HepG2 (cell line): ENCODE measurements around the gene POLN. TPM values are rescaled to one million over a fixed set of nuclear protein-coding genes. Genes with fewer than 3 reads are reported as not detected.

Source experiments
- BRD4 ChIP-seq: sonication (generic); formaldehyde crosslinking; IDR thresholded peaks from 2 replicates; pipeline ENCODE4 v1.4.0; 2020; ENCODE audit warnings: missing genetic modification reagents
- ELF1 ChIP-seq: sonication (generic); formaldehyde crosslinking; IDR thresholded peaks from 2 replicates; pipeline ENCODE4 v1.4.0; 2020; ENCODE audit warnings: missing genetic modification reagents
- IRF2 ChIP-seq: IDR thresholded peaks from 2 replicates; pipeline ENCODE4 v1.6.1; 2018; ENCODE audit warnings: missing genetic modification reagents, missing compliant biosample characterization
- LCORL ChIP-seq, 2 experiments: fragments of 450-650 bp in 1 of 2; sonication (generic) in 1 of 2; formaldehyde crosslinking in 1 of 2; IDR thresholded peaks; 2 replicates each; pipeline versions ENCODE4 v1.5.0 to v1.6.1; 2017 to 2020; ENCODE audit warnings: antibody characterized with exemption in 1 of 2, missing genetic modification reagents in 1 of 2
- POLR2AphosphoS2 ChIP-seq: IDR thresholded peaks from 2 replicates; pipeline ENCODE4 v1.6.1; 2011; ENCODE audit warnings: low read depth, low read length, improper control_type of control experiment
- RFX1 ChIP-seq: fragments of 450-650 bp; IDR thresholded peaks from 2 replicates; pipeline ENCODE4 v1.6.1; 2017
- TAF1 ChIP-seq: sonication (generic); formaldehyde crosslinking; IDR thresholded peaks from 2 replicates; pipeline ENCODE4 v1.4.0; 2020; ENCODE audit warnings: missing genetic modification reagents
- ZNF563 ChIP-seq: sonication (generic); formaldehyde crosslinking; IDR thresholded peaks from 2 replicates; pipeline ENCODE4 v1.8.0; 2022; ENCODE audit warnings: mild to moderate bottlenecking, moderate library complexity, missing genetic modification reagents
- ZNF616 ChIP-seq: sonication (generic); formaldehyde crosslinking; IDR thresholded peaks from 2 replicates; pipeline ENCODE4 v1.5.0; 2020; ENCODE audit warnings: low read depth, mild to moderate bottlenecking, missing genetic modification reagents
- ZNF746 ChIP-seq: sonication (generic); formaldehyde crosslinking; IDR thresholded peaks from 2 replicates; pipeline ENCODE4 v1.8.0; 2022; ENCODE audit warnings: mild to moderate bottlenecking, missing genetic modification reagents
- polyA plus RNA-seq, 8 experiments: library from polyadenylated mRNA; depleted of rRNA in 3 of 8; stranded (reverse) in 7 of 8; unstranded in 1 of 8; fragments of >200 nt; fragmentation: Illumina TruSeq in 4 of 8; extraction: Trizol in 4 of 8; gene quantifications; 2 replicates each; pipeline versions ENCODE4 v1.2.1 to v1.2.3, GENCODE V29; 2011 to 2016; ENCODE audit warnings: low read depth in 4 of 8, missing spikeins in 1 of 8, mixed read lengths in 1 of 8; ENCODE audit not compliant: insufficient read depth in 1 of 8
- total RNA-seq, 5 experiments: library from RNA; depleted of rRNA; stranded (reverse); fragments of >200 nt; fragmentation: Illumina TruSeq; extraction: Trizol; gene quantifications; 2 replicates each; pipeline ENCODE4 v1.2.3, GENCODE V29; 2016; ENCODE audit warnings: low read depth in 1 of 5
- TF ChIP-seq, protein P1 (sequence below): sonication (generic); formaldehyde crosslinking; IDR thresholded peaks from 2 replicates; pipeline ENCODE4 v1.4.0; 2020; ENCODE audit warnings: missing genetic modification reagents, borderline replicate concordance
- TF ChIP-seq, protein P2 (sequence below): sonication (generic); formaldehyde crosslinking; IDR thresholded peaks from 2 replicates; pipeline ENCODE4 v1.5.1; 2020; ENCODE audit warnings: missing genetic modification reagents, mild to moderate bottlenecking, borderline replicate concordance
- TF ChIP-seq, protein P3 (sequence below): IDR thresholded peaks from 2 replicates; pipeline ENCODE4 v1.6.1; 2016; ENCODE audit warnings: mild to moderate bottlenecking
- TF ChIP-seq, protein P4 (sequence below): IDR thresholded peaks from 2 replicates; pipeline ENCODE4 v1.4.0; 2020; ENCODE audit warnings: mild to moderate bottlenecking, missing genetic modification reagents

Gene POLN
- total and polyA plus RNA-seq, 2 of the 13 experiments (the other 11 are each of a cell fraction or from before 2014, with no cell fraction given), result 0.93 to 1.5 TPM

DNA sequence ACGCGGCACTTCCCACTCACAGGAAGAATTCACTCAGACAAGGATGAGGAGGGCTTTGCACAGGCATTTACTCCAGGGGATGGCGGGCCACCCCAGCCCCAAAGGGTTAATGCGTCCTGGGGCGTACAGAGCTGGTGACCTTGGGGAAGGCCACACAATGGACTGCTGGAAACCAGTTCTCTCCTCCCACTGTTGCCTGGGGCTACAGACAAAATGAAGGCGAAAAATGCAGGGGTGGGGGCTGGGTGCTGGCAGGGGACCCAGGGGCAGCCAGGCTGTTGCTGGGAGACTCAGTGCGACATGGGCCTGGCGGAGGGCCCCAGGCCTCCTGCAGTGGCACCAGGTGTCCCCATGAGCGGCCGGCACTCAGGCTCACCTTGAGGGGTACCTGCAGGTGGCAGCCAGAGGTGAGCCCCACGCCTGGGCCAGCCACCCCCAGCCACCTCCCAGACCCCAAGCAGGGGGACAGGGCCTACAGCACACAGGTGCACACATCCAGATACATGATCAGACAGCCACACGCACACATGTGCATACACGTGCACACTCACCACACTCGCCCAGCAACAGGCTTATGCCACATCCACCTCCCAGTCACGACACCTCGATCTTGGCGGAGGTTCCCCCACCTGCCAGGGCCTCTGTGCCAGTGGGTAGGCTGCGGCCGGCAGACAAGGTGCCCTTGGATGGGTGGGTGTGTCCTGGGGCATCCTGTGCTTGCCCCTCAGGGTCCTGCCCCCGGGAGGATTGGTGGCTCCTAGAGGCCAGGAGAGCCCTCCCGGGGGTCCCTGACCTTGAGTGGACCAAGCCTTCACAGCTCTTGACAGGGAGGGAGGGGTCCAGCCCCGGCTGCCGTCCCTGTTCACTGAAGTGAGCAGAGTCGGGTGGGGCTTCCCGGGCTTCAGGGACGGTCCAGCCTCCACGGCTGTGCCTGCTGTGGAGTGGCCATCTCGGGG is 169.7 kb downstream of the POLN start (continued):
- TF ChIP-seq, protein P1, sequence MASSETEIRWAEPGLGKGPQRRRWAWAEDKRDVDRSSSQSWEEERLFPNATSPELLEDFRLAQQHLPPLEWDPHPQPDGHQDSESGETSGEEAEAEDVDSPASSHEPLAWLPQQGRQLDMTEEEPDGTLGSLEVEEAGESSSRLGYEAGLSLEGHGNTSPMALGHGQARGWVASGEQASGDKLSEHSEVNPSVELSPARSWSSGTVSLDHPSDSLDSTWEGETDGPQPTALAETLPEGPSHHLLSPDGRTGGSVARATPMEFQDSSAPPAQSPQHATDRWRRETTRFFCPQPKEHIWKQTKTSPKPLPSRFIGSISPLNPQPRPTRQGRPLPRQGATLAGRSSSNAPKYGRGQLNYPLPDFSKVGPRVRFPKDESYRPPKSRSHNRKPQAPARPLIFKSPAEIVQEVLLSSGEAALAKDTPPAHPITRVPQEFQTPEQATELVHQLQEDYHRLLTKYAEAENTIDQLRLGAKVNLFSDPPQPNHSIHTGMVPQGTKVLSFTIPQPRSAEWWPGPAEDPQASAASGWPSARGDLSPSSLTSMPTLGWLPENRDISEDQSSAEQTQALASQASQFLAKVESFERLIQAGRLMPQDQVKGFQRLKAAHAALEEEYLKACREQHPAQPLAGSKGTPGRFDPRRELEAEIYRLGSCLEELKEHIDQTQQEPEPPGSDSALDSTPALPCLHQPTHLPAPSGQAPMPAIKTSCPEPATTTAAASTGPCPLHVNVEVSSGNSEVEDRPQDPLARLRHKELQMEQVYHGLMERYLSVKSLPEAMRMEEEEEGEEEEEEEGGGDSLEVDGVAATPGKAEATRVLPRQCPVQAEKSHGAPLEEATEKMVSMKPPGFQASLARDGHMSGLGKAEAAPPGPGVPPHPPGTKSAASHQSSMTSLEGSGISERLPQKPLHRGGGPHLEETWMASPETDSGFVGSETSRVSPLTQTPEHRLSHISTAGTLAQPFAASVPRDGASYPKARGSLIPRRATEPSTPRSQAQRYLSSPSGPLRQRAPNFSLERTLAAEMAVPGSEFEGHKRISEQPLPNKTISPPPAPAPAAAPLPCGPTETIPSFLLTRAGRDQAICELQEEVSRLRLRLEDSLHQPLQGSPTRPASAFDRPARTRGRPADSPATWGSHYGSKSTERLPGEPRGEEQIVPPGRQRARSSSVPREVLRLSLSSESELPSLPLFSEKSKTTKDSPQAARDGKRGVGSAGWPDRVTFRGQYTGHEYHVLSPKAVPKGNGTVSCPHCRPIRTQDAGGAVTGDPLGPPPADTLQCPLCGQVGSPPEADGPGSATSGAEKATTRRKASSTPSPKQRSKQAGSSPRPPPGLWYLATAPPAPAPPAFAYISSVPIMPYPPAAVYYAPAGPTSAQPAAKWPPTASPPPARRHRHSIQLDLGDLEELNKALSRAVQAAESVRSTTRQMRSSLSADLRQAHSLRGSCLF (CRISPR knock-in tag), result no peak
- no peak for TF ChIP-seq ZNF616 (CRISPR knock-in tag)
- no peak for TF ChIP-seq LCORL (IDR thresholded peaks at IDR 0.05)
- peak; percentile 13; the same call in 1 of the 2 replicates for TF ChIP-seq LCORL (CRISPR knock-in tag; IDR thresholded peaks at IDR 0.05)
- TF ChIP-seq, protein P2, sequence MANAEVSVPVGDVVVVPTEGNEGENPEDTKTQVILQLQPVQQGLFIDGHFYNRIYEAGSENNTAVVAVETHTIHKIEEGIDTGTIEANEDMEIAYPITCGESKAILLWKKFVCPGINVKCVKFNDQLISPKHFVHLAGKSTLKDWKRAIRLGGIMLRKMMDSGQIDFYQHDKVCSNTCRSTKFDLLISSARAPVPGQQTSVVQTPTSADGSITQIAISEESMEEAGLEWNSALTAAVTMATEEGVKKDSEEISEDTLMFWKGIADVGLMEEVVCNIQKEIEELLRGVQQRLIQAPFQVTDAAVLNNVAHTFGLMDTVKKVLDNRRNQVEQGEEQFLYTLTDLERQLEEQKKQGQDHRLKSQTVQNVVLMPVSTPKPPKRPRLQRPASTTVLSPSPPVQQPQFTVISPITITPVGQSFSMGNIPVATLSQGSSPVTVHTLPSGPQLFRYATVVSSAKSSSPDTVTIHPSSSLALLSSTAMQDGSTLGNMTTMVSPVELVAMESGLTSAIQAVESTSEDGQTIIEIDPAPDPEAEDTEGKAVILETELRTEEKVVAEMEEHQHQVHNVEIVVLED, result peak; percentile 32; the same call in 1 of the 2 replicates
- TF ChIP-seq, protein P3, sequence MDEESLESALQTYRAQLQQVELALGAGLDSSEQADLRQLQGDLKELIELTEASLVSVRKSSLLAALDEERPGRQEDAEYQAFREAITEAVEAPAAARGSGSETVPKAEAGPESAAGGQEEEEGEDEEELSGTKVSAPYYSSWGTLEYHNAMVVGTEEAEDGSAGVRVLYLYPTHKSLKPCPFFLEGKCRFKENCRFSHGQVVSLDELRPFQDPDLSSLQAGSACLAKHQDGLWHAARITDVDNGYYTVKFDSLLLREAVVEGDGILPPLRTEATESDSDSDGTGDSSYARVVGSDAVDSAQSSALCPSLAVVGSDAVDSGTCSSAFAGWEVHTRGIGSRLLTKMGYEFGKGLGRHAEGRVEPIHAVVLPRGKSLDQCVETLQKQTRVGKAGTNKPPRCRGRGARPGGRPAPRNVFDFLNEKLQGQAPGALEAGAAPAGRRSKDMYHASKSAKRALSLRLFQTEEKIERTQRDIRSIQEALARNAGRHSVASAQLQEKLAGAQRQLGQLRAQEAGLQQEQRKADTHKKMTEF, result 0 out of 2 replicates have a peak, but pooled peaks have one; percentile 14
- TF ChIP-seq BRD4, result no peak; the same call in 1 of the 2 replicates
- 0 out of 2 replicates have a peak, but pooled peaks have one; percentile 20 for TF ChIP-seq TAF1 (CRISPR knock-in tag)
- TF ChIP-seq, protein P4, sequence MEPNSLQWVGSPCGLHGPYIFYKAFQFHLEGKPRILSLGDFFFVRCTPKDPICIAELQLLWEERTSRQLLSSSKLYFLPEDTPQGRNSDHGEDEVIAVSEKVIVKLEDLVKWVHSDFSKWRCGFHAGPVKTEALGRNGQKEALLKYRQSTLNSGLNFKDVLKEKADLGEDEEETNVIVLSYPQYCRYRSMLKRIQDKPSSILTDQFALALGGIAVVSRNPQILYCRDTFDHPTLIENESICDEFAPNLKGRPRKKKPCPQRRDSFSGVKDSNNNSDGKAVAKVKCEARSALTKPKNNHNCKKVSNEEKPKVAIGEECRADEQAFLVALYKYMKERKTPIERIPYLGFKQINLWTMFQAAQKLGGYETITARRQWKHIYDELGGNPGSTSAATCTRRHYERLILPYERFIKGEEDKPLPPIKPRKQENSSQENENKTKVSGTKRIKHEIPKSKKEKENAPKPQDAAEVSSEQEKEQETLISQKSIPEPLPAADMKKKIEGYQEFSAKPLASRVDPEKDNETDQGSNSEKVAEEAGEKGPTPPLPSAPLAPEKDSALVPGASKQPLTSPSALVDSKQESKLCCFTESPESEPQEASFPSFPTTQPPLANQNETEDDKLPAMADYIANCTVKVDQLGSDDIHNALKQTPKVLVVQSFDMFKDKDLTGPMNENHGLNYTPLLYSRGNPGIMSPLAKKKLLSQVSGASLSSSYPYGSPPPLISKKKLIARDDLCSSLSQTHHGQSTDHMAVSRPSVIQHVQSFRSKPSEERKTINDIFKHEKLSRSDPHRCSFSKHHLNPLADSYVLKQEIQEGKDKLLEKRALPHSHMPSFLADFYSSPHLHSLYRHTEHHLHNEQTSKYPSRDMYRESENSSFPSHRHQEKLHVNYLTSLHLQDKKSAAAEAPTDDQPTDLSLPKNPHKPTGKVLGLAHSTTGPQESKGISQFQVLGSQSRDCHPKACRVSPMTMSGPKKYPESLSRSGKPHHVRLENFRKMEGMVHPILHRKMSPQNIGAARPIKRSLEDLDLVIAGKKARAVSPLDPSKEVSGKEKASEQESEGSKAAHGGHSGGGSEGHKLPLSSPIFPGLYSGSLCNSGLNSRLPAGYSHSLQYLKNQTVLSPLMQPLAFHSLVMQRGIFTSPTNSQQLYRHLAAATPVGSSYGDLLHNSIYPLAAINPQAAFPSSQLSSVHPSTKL (CRISPR knock-in tag), result peak; percentile 15; the same call in 1 of the 2 replicates
- peak; percentile 62 for TF ChIP-seq RFX1
- TF ChIP-seq ZNF746 (CRISPR knock-in tag), result no peak
- TF ChIP-seq IRF2 (CRISPR knock-in tag), result 0 out of 2 replicates have a peak, but pooled peaks have one; percentile 9
- TF ChIP-seq ZNF563, result no peak
- TF ChIP-seq ELF1 (CRISPR knock-in tag), result no peak
- TF ChIP-seq POLR2AphosphoS2, result no peak
